Heart left ventricle (tissue), 16 donors: Measurements from ENCODE around the gene TOMM40L. TPM values are rescaled to one million over a fixed set of nuclear protein-coding genes. Genes with fewer than 3 reads are reported as not detected.
A peak's percentile ranks its signal among the peaks of the same experiment; 100 is the strongest.

Experiments used
- ATAC-seq, 4 donors: fragments of 200-7000 bp; cut with Tn5 transposase; one replicate each; pipeline ENCODE4 v1.9.1; 2020 to 2022; ENCODE audit warnings: moderate library complexity in 4 of 4, mild to moderate bottlenecking in 3 of 4, moderate number of reproducible peaks in 1 of 4
- DNase-seq, 5 donors: peaks; one replicate each; pipeline ENCODE4 v3.0.0-alpha.2; 2020
- H3K27ac ChIP-seq, 12 donors: fragments of 200-600 bp; sonication (generic) in 4 of 12; one replicate each; pipeline versions ENCODE4 v1.5.0 to v1.8.0; 2016 to 2022; ENCODE audit warnings: mild to moderate bottlenecking in 2 of 12
- H3K27me3 ChIP-seq, 9 donors: fragments of 200-600 bp; sonication (generic) in 2 of 9; one replicate each; pipeline versions ENCODE4 v1.5.1 to v1.8.0; 2016 to 2022; ENCODE audit warnings: mild to moderate bottlenecking in 3 of 9
- H3K36me3 ChIP-seq, 9 donors: fragments of 200-600 bp; sonication (generic) in 2 of 9; one replicate each; pipeline versions ENCODE4 v1.5.0 to v1.8.0; 2018 to 2022; ENCODE audit warnings: mild to moderate bottlenecking in 2 of 9
- H3K4me1 ChIP-seq, 12 donors: fragments of 200-600 bp; sonication (generic) in 4 of 12; one replicate each; pipeline versions ENCODE4 v1.5.0 to v1.8.0; 2016 to 2022; ENCODE audit warnings: mild to moderate bottlenecking in 3 of 12
- H3K4me3 ChIP-seq, 12 donors: fragments of 200-600 bp; sonication (generic) in 4 of 12; one replicate each; pipeline versions ENCODE4 v1.5.0 to v1.8.0; 2017 to 2022; ENCODE audit warnings: mild to moderate bottlenecking in 9 of 12, moderate library complexity in 4 of 12
- H3K9me3 ChIP-seq, 12 donors: fragments of 200-600 bp; sonication (generic) in 4 of 12; one replicate each; pipeline versions ENCODE4 v1.5.0 to v1.8.0; 2016 to 2022; ENCODE audit warnings: mild to moderate bottlenecking in 1 of 12
- CTCF ChIP-seq, 12 donors: fragments of 200-600 bp; sonication (generic) in 4 of 12; IDR thresholded peaks; one replicate each; pipeline versions ENCODE4 v1.5.0 to v1.8.0; 2018 to 2022; ENCODE audit warnings: antibody characterized with exemption in 12 of 12, mild to moderate bottlenecking in 5 of 12
- POLR2A ChIP-seq, 2 donors: fragments of 450-650 bp; IDR thresholded peaks; one replicate each; pipeline ENCODE4 v1.6.1; 2017; ENCODE audit warnings: antibody characterized with exemption in 2 of 2, mild to moderate bottlenecking in 2 of 2, moderate library complexity in 2 of 2
- WGBS, 4 donors: extraction: QIAGEN DNeasy Blood & Tissue Kit in 2 of 4; methylation state at CpG; one replicate each; pipeline versions ENCODE4 v1.1.5 to v1.1.7; 2013 to 2018; 5-methylcytosine and 5-hydroxymethylcytosine counted together
- intact Hi-C, 10 donors: fragments of 100-400 bp; cut with DNase I; formaldehyde crosslinking; loops; one replicate each; pipeline versions ENCODE4 v1.11.1 to v1.14.2; 2022
- polyA plus RNA-seq, 2 donors: library from polyadenylated mRNA; stranded (reverse); fragments of 200-250 nt; gene quantifications; one replicate each; pipeline ENCODE4 v1.2.3, GENCODE V29; 2013
- total RNA-seq, 9 donors: library from RNA; depleted of rRNA in 2 of 9; stranded (reverse); fragments of >200 nt in 2 of 9; fragmentation: NEBNext Ultra II Directional in 3 of 9; extraction: Animal tissue kit (Norgen Biotek cat#: 25700) in 3 of 9; gene quantifications; one replicate each; pipeline versions ENCODE4 v1.1.0 to v1.2.4, GENCODE V29; 2016 to 2023
- donor health status: ischemic (EF 13 %, LVEDD 7.1; RV severe dilation, severe dysfunction).
- donor health status: healthy with polysubstance abuse.
- donor health status: DM: no; HTN: yes; CAD: no.
- donor health status: DM: no; HTN: no; CAD: no.
- donor health status: ischemic (EF 25% LVEDD 6.9; RV normal size, moderate dysfunction).
- donor health status: ischemic (EF 25% LVEDD 5.7; RV mildly dilated, moderate dysfunction).
- donor health status: healthy.
- donor health status: DM: yes; HTN: yes; CAD: no.
- donor health status: ischemic (EF 35%, LVEDD 5.7; RV mildly dilated, moderate dysfunction).
- donor health status: nonischemic (EF 11% LVEDD 7.7; RV severe dilation, severe dysfunction).
- donor health status: DM: yes; HTN: yes; CAD: no.
- donor health status: PGD.
- donor health status: ischemic (EF 29% LVEDD 5.4; RV normal size, mild dysfunction).
- donor health status: nonischemic (EF 23%, LVEDD 6.1; RV moderate dilation, normal function).

Gene TOMM40L
- total and polyA plus RNA-seq, 11 donors = 24.1 to 37.1 (median 29.1) TPM

- TF ChIP-seq CTCF (IDR thresholded peaks at IDR 0.05) (no peak), POLR2A (IDR thresholded peaks at IDR 0.05) (no peak)
- intact Hi-C loops = no loop called here
- DNase-seq (peak; percentile 35 to 63 (median 48)), ATAC-seq (peak; percentile 69 to 86 (median 77))
- 3 to 4% (median 3%) methylated on average over 42 to 62 of the region's 62 CpGs for WGBS, 4 donors
- peaks cover 0 to 17% (median 10%) of the 10 kb centered on the region in 12 donors for H3K9me3 ChIP-seq
- peak within 1 kb of the TSS; percentile 13 to 57 (median 46) for H3K4me3 ChIP-seq
- peaks cover 13 to 44% (median 33%) of the 10 kb centered on the region in 9 donors for H3K27me3 ChIP-seq
- peaks cover 0 to 9% (median 6%) of the 10 kb centered on the region in 12 donors for H3K4me1 ChIP-seq
- no peak within 1 kb of the TSS for H3K27ac ChIP-seq
- no peaks in the 10 kb centered on the region for H3K36me3 ChIP-seq
Measured at GRCh38 chr1:161258439-161259344, 32.8 kb downstream of the TOMM40L start, which contains the start of gene PCP4L1. Gene PCP4L1, plus strand, starts transcription at chr1:161258745. Its CDS starts 230 bp downstream, at chr1:161258975.

GRCh38 chr1:161259345-161259702, 33.5 kb downstream of the TOMM40L start:
- intact Hi-C loops = no loop called here
- ATAC-seq = no peak
- Histone ChIP-seq H3K36me3 (no peaks in the 10 kb centered on the region), H3K4me1 (peaks cover 0 to 9% (median 6%) of the 10 kb centered on the region in 12 donors), H3K27me3 (peaks cover 13 to 44% (median 33%) of the 10 kb centered on the region in 9 donors), H3K9me3 (peaks cover 0 to 17% (median 10%) of the 10 kb centered on the region in 12 donors), H3K27ac (no peak overlapping the region), H3K4me3 (peak overlapping the region in 5 of 12 donors; percentile 45 to 57 (median 48))
- no peak for TF ChIP-seq POLR2A (IDR thresholded peaks at IDR 0.05)
- 42 to 55% (median 47%) methylated on average over 4 to 6 of the region's 6 CpGs for WGBS, 4 donors
- DNase-seq = no peak

GRCh38 chr1:161259765-161260164, 33.9 kb downstream of the TOMM40L start:
- intact Hi-C loops = no loop called here
- WGBS, 4 donors = 80 to 92% (median 83%) methylated on average over 1 of the region's 1 CpG
- no peak overlapping the region for H3K4me3 ChIP-seq
- TF ChIP-seq CTCF (IDR thresholded peaks at IDR 0.05) = no peak
- TF ChIP-seq POLR2A (IDR thresholded peaks at IDR 0.05) = no peak
- peaks cover 0 to 9% (median 6%) of the 10 kb centered on the region in 12 donors for H3K4me1 ChIP-seq
- H3K27me3 ChIP-seq = peaks cover 13 to 44% (median 33%) of the 10 kb centered on the region in 9 donors
- H3K36me3 ChIP-seq = no peaks in the 10 kb centered on the region
- H3K27ac ChIP-seq = no peak overlapping the region
- peaks cover 0 to 17% (median 10%) of the 10 kb centered on the region in 12 donors for H3K9me3 ChIP-seq
- no peak for DNase-seq
- ATAC-seq = no peak

GRCh38 chr1:161260376-161261260, 34.8 kb downstream of the TOMM40L start:
- TF ChIP-seq CTCF (IDR thresholded peaks at IDR 0.05) (no peak), POLR2A (IDR thresholded peaks at IDR 0.05) (no peak)
- H3K4me3 ChIP-seq = no peak overlapping the region
- no peak for ATAC-seq
- H3K4me1 ChIP-seq = peaks cover 0 to 9% (median 6%) of the 10 kb centered on the region in 12 donors
- 54 to 64% (median 58%) methylated on average over 9 of the region's 9 CpGs for WGBS, 4 donors
- no peak for DNase-seq
- intact Hi-C loops = no loop called here
- peaks cover 0 to 17% (median 10%) of the 10 kb centered on the region in 12 donors for H3K9me3 ChIP-seq
- no peaks in the 10 kb centered on the region for H3K36me3 ChIP-seq
- peaks cover 13 to 44% (median 33%) of the 10 kb centered on the region in 9 donors for H3K27me3 ChIP-seq
- H3K27ac ChIP-seq = no peak overlapping the region
